GM21825 (cell line): Measurements from ENCODE around the gene GFPT1.

Source experiments
- ATAC-seq: cut with Tn5 transposase; IDR thresholded peaks from one replicate; pipeline ENCODE4 v1.9.1; 2021; ENCODE audit warnings: mild to moderate bottlenecking, moderate library complexity; ENCODE audit not compliant: unreplicated experiment

GFPT1 gene

GRCh38 chr2:69296421-69296820 lies 90.6 kb downstream of the GFPT1 start:
- no peak for ATAC-seq

- no peak for ATAC-seq
These were observed 94.8 kb downstream of the GFPT1 start for GRCh38 chr2:69292256-69292655.

GRCh38 chr2:69291721-69292120 lies 95.3 kb downstream of the GFPT1 start:
- no peak for ATAC-seq

GRCh38 chr2:69291004-69291650 lies 95.9 kb downstream of the GFPT1 start:
- ATAC-seq: no peak

- no peak for ATAC-seq
These were observed 98.6 kb downstream of the GFPT1 start for GRCh38 chr2:69288429-69288828.

- no peak for ATAC-seq
These were observed 99.5 kb downstream of the GFPT1 start for GRCh38 chr2:69287544-69287943.

- ATAC-seq: no peak
These were observed 101.6 kb downstream of the GFPT1 start for GRCh38 chr2:69285379-69285894.

GRCh38 chr2:69280796-69281412 lies 106.1 kb downstream of the GFPT1 start:
- no peak for ATAC-seq

GRCh38 chr2:69279931-69280681 lies 106.9 kb downstream of the GFPT1 start:
- ATAC-seq: no peak

GRCh38 chr2:69279211-69279610 lies 107.8 kb downstream of the GFPT1 start:
- no peak for ATAC-seq

GRCh38 chr2:69278366-69278765 lies 108.7 kb downstream of the GFPT1 start:
- no peak for ATAC-seq

- no peak for ATAC-seq
These were observed 111.5 kb downstream of the GFPT1 start for GRCh38 chr2:69275490-69275889.

GRCh38 chr2:69272803-69273471 lies 114.1 kb downstream of the GFPT1 start:
- ATAC-seq: no peak

- no peak for ATAC-seq
These were observed 115.2 kb downstream of the GFPT1 start for GRCh38 chr2:69271831-69272257.
